Activated CD8-positive, alpha-beta T cell treated with anti-CD3 and anti-CD28 coated beads for 36 hours (primary cell): ENCODE measurements around the gene UPK2. TPM values are rescaled to one million over a fixed set of nuclear protein-coding genes. Genes with fewer than 3 reads are reported as not detected.

Source experiments
- ATAC-seq: fragments of 200-7000 bp; cut with Tn5 transposase; one replicate; pipeline ENCODE4 v1.10.0; 2021; ENCODE audit warnings: mild to moderate bottlenecking, moderate library complexity
- CTCF ChIA-PET: fragments of 350-600 bp; sonication (Branson Sonifier 250); formaldehyde crosslinking; loops from one replicate; lab custom pipeline; 2021; ENCODE audit warnings: antibody characterized with exemption; lab: Charles Lee
- POLR2A ChIA-PET: fragments of 350-600 bp; sonication (Branson Sonifier 250); formaldehyde crosslinking; loops from one replicate; lab custom pipeline; 2021; ENCODE audit warnings: antibody characterized with exemption; lab: Charles Lee
- DNase-seq: peaks from one replicate; pipeline ENCODE4 v3.0.0-alpha.2; 2020
- H3K27ac Mint-ChIP-seq: one replicate; pipeline ENCODE4 v1.8.0; 2021; ENCODE audit warnings: mild to moderate bottlenecking, mixed read lengths
- H3K27me3 Mint-ChIP-seq: one replicate; pipeline ENCODE4 v1.8.0; 2021; ENCODE audit warnings: mixed read lengths
- H3K36me3 Mint-ChIP-seq: one replicate; pipeline ENCODE4 v1.8.0; 2021; ENCODE audit warnings: low read depth, mixed read lengths
- H3K4me1 Mint-ChIP-seq: one replicate; pipeline ENCODE4 v1.8.0; 2021; ENCODE audit warnings: low read depth, mixed read lengths
- H3K4me3 Mint-ChIP-seq: one replicate; pipeline ENCODE4 v1.8.0; 2021; ENCODE audit warnings: mild to moderate bottlenecking, moderate library complexity, mixed read lengths
- H3K9me3 Mint-ChIP-seq: one replicate; pipeline ENCODE4 v1.8.0; 2021; ENCODE audit warnings: mixed read lengths
- intact Hi-C: fragments of 100-400 bp; cut with micrococcal nuclease; formaldehyde crosslinking; loops from one replicate; pipeline ENCODE4 v1.10.0; 2022
- total RNA-seq, 2 experiments: library from RNA; stranded (reverse); gene quantifications; one replicate each; pipeline ENCODE4 v1.2.3, GENCODE V29; 2021
- TF ChIP-seq, protein P1 (sequence below): fragments of 200-600 bp; IDR thresholded peaks from one replicate; pipeline ENCODE4 v1.8.0; 2022; ENCODE audit warnings: antibody characterized with exemption, mild to moderate bottlenecking

UPK2 gene
- total RNA-seq, 2 experiments from 2014 or later = 1.5 to 2.2 TPM

GRCh38 chr11:118922745-118923627 is 33.1 kb upstream of the UPK2 start:
- H3K9me3 Mint-ChIP-seq = no peaks in the 10 kb centered on the region
- no peak for ATAC-seq
- intact Hi-C loops = no loop called here
- H3K36me3 Mint-ChIP-seq = peaks cover 5% of the 10 kb centered on the region
- peak overlapping the region; percentile 81 for H3K27ac Mint-ChIP-seq
- CTCF ChIA-PET = interaction anchor here (0.6 to 1.3 kb wide), 5 partner anchors 21 to 156 kb away, joined by 3 read pairs; no protein-coding TSS in a partner anchor
- TF ChIP-seq, protein P1, sequence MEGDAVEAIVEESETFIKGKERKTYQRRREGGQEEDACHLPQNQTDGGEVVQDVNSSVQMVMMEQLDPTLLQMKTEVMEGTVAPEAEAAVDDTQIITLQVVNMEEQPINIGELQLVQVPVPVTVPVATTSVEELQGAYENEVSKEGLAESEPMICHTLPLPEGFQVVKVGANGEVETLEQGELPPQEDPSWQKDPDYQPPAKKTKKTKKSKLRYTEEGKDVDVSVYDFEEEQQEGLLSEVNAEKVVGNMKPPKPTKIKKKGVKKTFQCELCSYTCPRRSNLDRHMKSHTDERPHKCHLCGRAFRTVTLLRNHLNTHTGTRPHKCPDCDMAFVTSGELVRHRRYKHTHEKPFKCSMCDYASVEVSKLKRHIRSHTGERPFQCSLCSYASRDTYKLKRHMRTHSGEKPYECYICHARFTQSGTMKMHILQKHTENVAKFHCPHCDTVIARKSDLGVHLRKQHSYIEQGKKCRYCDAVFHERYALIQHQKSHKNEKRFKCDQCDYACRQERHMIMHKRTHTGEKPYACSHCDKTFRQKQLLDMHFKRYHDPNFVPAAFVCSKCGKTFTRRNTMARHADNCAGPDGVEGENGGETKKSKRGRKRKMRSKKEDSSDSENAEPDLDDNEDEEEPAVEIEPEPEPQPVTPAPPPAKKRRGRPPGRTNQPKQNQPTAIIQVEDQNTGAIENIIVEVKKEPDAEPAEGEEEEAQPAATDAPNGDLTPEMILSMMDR = no peak
- POLR2A ChIA-PET = interaction anchor here (0.9 to 1.7 kb wide), 4 partner anchors 27 to 172 kb away, joined by 3 to 6 read pairs (median 5); partner anchors contain the start of gene CENATAC
- peak overlapping the region; percentile 86 for H3K4me3 Mint-ChIP-seq
- DNase-seq = no peak
- peaks cover 57% of the 10 kb centered on the region for H3K4me1 Mint-ChIP-seq
- no peaks in the 10 kb centered on the region for H3K27me3 Mint-ChIP-seq

DNA sequence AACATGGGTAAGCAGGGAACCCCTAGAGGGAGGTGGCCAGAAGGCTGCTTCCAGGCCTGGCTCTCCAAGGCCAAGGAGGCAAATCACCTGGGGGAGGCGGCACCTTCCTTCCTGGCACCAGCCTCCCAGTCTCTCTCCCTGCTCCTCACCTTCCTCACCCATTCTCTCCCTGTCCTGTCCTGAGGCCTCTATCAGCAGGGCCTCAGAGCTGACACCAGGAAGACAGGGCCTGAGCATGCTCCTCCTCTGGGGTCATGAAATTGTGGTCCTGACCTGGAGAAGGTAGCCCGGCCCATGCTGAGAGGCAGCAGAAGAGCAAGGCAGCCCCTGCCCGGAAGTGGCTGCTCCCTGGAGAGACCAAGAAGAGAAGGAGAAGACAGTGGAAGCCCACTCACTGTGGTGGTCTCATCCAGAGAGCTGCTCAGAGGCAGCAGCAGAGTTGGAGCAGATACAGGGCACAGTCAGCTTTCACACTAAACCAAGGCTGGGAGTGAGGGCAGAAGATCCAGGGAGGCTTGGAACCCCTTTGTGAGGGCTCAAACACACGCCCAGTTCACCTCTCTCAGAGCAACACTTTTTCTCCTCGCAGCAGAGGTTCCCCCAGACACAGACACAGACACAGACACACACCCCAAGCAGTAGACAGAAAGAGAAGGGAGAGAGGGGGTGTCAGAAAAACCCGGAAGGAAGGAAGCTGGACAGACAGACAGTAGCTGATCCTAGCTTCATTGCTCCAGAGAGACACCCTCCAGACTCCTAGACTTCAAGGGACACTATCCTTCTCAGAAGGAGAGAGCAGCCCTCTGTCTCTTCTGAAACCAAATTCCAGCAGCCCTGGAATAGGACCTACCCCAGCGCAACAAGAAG is 32.1 kb upstream of the UPK2 start:
- ChIA-PET CTCF (interaction anchor here (0.6 to 3.1 kb wide), 8 partner anchors 16 to 234 kb away, joined by 3 to 14 read pairs (median 3); partner anchors contain the start of gene DDX6), POLR2A (interaction anchor here (1.0 to 1.7 kb wide), 3 partner anchors 19 to 74 kb away, joined by 3 to 6 read pairs (median 3); partner anchors contain the start of gene CENATAC)
- ATAC-seq (no peak), DNase-seq (no peak)
- TF ChIP-seq, protein P1 = no peak
- intact Hi-C loops = no loop called here
- H3K27ac Mint-ChIP-seq = peak overlapping the region; percentile 81
- H3K27me3 Mint-ChIP-seq = no peaks in the 10 kb centered on the region
- H3K4me1 Mint-ChIP-seq = peaks cover 59% of the 10 kb centered on the region
- H3K4me3 Mint-ChIP-seq = peak overlapping the region; percentile 86
- H3K36me3 Mint-ChIP-seq = peaks cover 3% of the 10 kb centered on the region
- H3K9me3 Mint-ChIP-seq = no peaks in the 10 kb centered on the region

GRCh38 chr11:118924591-118925585 is 31.2 kb upstream of the UPK2 start:
- TF ChIP-seq, protein P1 = no peak
- Mint-ChIP-seq H3K4me1 (peaks cover 51% of the 10 kb centered on the region), H3K27ac (peak overlapping the region; percentile 81), H3K27me3 (no peaks in the 10 kb centered on the region), H3K9me3 (no peaks in the 10 kb centered on the region), H3K36me3 (peaks cover 3% of the 10 kb centered on the region), H3K4me3 (peak overlapping the region; percentile 86)
- DNase-seq = peak; percentile 74
- ChIA-PET CTCF (interaction anchor here (1.0 to 3.1 kb wide), 9 partner anchors 15 to 235 kb away, joined by 3 to 14 read pairs (median 5); partner anchors contain the start of gene DDX6), POLR2A (interaction anchor here (0.6 to 1.7 kb wide), 7 partner anchors 20 to 266 kb away, joined by 3 to 6 read pairs (median 3); partner anchors contain the start of genes CENATAC, RPS25 and TRAPPC4)
- intact Hi-C loops = loop anchor here (5.0 kb wide), 1 partner anchor 133 kb away; the partner anchor contains the start of gene DDX6
- no peak for ATAC-seq

- ATAC-seq (no peak), DNase-seq (no peak)
- H3K9me3 Mint-ChIP-seq = no peaks in the 10 kb centered on the region
- peaks cover 45% of the 10 kb centered on the region for H3K4me1 Mint-ChIP-seq
- H3K27me3 Mint-ChIP-seq = no peaks in the 10 kb centered on the region
- peak overlapping the region; percentile 90 for H3K4me3 Mint-ChIP-seq
- ChIA-PET POLR2A (interaction anchor here (4.3 to 4.7 kb wide), 2 partner anchors 13 to 137 kb away, joined by 32 to 33 read pairs; partner anchors contain the start of gene DDX6), CTCF (interaction anchor here (0.6 to 3.5 kb wide), 4 partner anchors 9 to 138 kb away, joined by 3 to 37 read pairs (median 4); no protein-coding TSS in a partner anchor)
- no peaks in the 10 kb centered on the region for H3K36me3 Mint-ChIP-seq
- intact Hi-C loops = loop anchor here (5.0 kb wide), 1 partner anchor 135 kb away; the partner anchor contains the start of gene DDX6
- TF ChIP-seq, protein P1 = no peak
- H3K27ac Mint-ChIP-seq = peak overlapping the region; percentile 98
Measured at GRCh38 chr11:118927554-118928100, 28.5 kb upstream of the UPK2 start.
